GM12864 (cell line): ENCODE measurements around the gene CARMIL1.

ENCODE experiments used
- DNase-seq: peaks from one replicate; pipeline ENCODE4 v3.0.0-alpha.2; 2011; ENCODE audit warnings: low read depth
- H3K4me3 ChIP-seq: 2 replicates; pipeline ENCODE4 v1.5.1; 2011; ENCODE audit warnings: mild to moderate bottlenecking, low read depth, low read length, control low read depth
- CTCF ChIP-seq: IDR thresholded peaks from 2 replicates; pipeline ENCODE4 v1.5.1; 2011; ENCODE audit warnings: low read depth, mild to moderate bottlenecking, moderate library complexity, low read length, control low read depth, inconsistent platforms; ENCODE audit errors: missing control alignments

CARMIL1 gene

GRCh38 chr6:25623879-25624278, 344.7 kb downstream of the CARMIL1 start:
- TF ChIP-seq CTCF = no peak
- no peak overlapping the region for H3K4me3 ChIP-seq
- DNase-seq = no peak

GRCh38 chr6:25627001-25627400, 347.8 kb downstream of the CARMIL1 start:
- no peak for TF ChIP-seq CTCF
- no peak overlapping the region for H3K4me3 ChIP-seq
- DNase-seq = no peak

- TF ChIP-seq CTCF = no peak
- no peak for DNase-seq
- no peak overlapping the region for H3K4me3 ChIP-seq
These were observed 349.5 kb downstream of the CARMIL1 start for GRCh38 chr6:25628471-25629197.

GRCh38 chr6:25629198-25629576, 350.0 kb downstream of the CARMIL1 start:
- no peak for DNase-seq
- H3K4me3 ChIP-seq = no peak overlapping the region
- TF ChIP-seq CTCF = no peak

- no peak for TF ChIP-seq CTCF
- DNase-seq = no peak
- no peak overlapping the region for H3K4me3 ChIP-seq
These were observed 351.5 kb downstream of the CARMIL1 start for GRCh38 chr6:25630508-25631278.

GRCh38 chr6:25635886-25636317, 356.7 kb downstream of the CARMIL1 start:
- no peak for TF ChIP-seq CTCF
- no peak for DNase-seq
- no peak overlapping the region for H3K4me3 ChIP-seq
